Esophagus muscularis mucosa (tissue), 3 donors: ENCODE measurements around the gene SPECC1.

ENCODE experiments used
- POLR2AphosphoS5 ChIP-seq, 2 donors: sonication (generic); formaldehyde crosslinking; IDR thresholded peaks; one replicate each; pipeline ENCODE4 v1.6.1; 2017; ENCODE audit warnings: antibody characterized with exemption in 2 of 2
- TF ChIP-seq, protein P1 (sequence below), 3 experiments: fragments of 200-600 bp in 2 of 3; fragments of 450-650 bp in 1 of 3; sonication (generic) in 2 of 3; IDR thresholded peaks; one replicate each; pipeline ENCODE4 v1.5.1; 2017 to 2019; ENCODE audit warnings: antibody characterized with exemption in 3 of 3, mild to moderate bottlenecking in 2 of 3, moderate library complexity in 1 of 3

DNA sequence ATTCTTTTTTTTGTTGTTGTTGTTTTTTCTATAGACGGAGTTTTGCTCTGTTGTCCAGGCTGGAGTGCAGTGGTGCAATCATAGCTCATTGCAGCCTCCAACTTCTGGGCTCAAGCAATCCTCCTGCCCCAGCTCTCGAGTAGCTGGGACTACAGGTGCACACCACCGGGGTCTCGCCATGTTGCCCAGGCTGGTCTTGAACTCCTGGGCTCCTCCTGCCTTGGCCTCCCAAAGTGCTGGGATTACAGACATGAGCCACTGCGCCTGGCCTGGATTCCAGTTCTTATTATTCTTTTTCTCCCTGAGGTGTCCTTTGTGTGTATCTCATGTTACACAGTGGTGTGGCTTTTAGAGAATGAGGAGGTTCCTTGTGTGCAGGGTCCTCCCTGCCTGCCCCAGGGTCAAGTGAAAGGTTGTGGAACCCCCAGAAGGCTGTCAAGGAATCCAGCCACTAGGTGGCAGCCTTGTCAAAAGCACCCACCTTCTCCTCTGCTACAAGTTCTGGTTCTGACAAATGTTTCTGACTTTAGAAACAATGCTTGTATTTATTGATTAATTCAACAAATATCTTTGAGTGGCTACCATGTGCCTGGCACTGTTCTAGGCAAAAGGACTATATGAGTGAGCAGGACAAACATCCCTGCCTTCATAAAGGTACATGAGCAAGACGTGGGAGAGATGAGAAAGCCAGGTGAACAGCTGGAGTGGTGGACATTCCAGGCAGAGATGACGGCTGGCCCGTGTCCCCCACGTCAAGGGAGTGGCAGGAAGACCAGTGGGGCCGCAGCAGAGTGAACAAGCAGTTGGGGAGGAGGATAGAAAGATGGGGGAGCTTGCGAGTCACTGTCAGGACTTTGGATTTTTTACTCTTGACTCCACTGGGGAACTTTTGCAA is 112.4 kb downstream of the SPECC1 start:
- TF ChIP-seq, protein P1, sequence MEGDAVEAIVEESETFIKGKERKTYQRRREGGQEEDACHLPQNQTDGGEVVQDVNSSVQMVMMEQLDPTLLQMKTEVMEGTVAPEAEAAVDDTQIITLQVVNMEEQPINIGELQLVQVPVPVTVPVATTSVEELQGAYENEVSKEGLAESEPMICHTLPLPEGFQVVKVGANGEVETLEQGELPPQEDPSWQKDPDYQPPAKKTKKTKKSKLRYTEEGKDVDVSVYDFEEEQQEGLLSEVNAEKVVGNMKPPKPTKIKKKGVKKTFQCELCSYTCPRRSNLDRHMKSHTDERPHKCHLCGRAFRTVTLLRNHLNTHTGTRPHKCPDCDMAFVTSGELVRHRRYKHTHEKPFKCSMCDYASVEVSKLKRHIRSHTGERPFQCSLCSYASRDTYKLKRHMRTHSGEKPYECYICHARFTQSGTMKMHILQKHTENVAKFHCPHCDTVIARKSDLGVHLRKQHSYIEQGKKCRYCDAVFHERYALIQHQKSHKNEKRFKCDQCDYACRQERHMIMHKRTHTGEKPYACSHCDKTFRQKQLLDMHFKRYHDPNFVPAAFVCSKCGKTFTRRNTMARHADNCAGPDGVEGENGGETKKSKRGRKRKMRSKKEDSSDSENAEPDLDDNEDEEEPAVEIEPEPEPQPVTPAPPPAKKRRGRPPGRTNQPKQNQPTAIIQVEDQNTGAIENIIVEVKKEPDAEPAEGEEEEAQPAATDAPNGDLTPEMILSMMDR (IDR thresholded peaks at IDR 0.05): peak; percentile 76 to 87 (median 82)
- TF ChIP-seq POLR2AphosphoS5 (IDR thresholded peaks at IDR 0.05): no peak
